BLaER1 (cell line): ENCODE measurements around the gene FAM174C.

Source experiments
- H3K27ac ChIP-seq: shearing (Covaris generic); formaldehyde crosslinking; 2 replicates; pipeline ENCODE4 v1.8.1; 2022
- H3K27me3 ChIP-seq: shearing (Covaris generic); formaldehyde crosslinking; 2 replicates; pipeline ENCODE4 v1.8.1; 2022
- H3K36me3 ChIP-seq: shearing (Covaris generic); formaldehyde crosslinking; 2 replicates; pipeline ENCODE4 v1.8.1; 2022
- H3K4me1 ChIP-seq: shearing (Covaris generic); formaldehyde crosslinking; 2 replicates; pipeline ENCODE4 v1.8.1; 2022
- H3K4me2 ChIP-seq: shearing (Covaris generic); formaldehyde crosslinking; 2 replicates; pipeline ENCODE4 v1.8.1; 2022
- H3K4me3 ChIP-seq: shearing (Covaris generic); formaldehyde crosslinking; 2 replicates; pipeline ENCODE4 v1.8.1; 2022
- H3K9ac ChIP-seq: shearing (Covaris generic); formaldehyde crosslinking; 2 replicates; pipeline ENCODE4 v1.8.1; 2022
- H3K9me3 ChIP-seq: shearing (Covaris generic); formaldehyde crosslinking; 2 replicates; pipeline ENCODE4 v1.8.1; 2022
- H4K20me1 ChIP-seq: shearing (Covaris generic); formaldehyde crosslinking; 2 replicates; pipeline ENCODE4 v1.8.1; 2022
- Cebpa-rat ChIP-seq: shearing (Covaris generic); IDR thresholded peaks from 2 replicates; pipeline ENCODE4 v1.8.1; 2022

The FAM174C gene

GRCh38 chr19:1237027-1237659 lies 38.2 kb upstream of the FAM174C start:
- no peaks in the 10 kb centered on the region for H3K9me3 ChIP-seq
- peaks cover 48% of the 10 kb centered on the region for H3K4me1 ChIP-seq
- TF ChIP-seq Cebpa-rat = no peak
- H3K27ac ChIP-seq = peak overlapping the region; percentile 18; the same call in 1 of the 2 replicates
- no peaks in the 10 kb centered on the region for H3K36me3 ChIP-seq
- peaks cover 54% of the 10 kb centered on the region for H3K27me3 ChIP-seq
- peak overlapping the region; percentile 78 for H3K4me3 ChIP-seq
- H3K9ac ChIP-seq = peak overlapping the region; percentile 75
- H3K4me2 ChIP-seq = peak overlapping the region; percentile 100
- peaks cover 28% of the 10 kb centered on the region for H4K20me1 ChIP-seq

- H3K4me1 ChIP-seq = peaks cover 50% of the 10 kb centered on the region
- H3K27ac ChIP-seq = peak within 1 kb of the TSS; percentile 18; the same call in 1 of the 2 replicates
- H3K4me3 ChIP-seq = peak within 1 kb of the TSS; percentile 78
- peaks cover 35% of the 10 kb centered on the region for H4K20me1 ChIP-seq
- H3K9ac ChIP-seq = peak within 1 kb of the TSS; percentile 75
- H3K4me2 ChIP-seq = peak within 1 kb of the TSS; percentile 100
- no peaks in the 10 kb centered on the region for H3K36me3 ChIP-seq
- no peaks in the 10 kb centered on the region for H3K9me3 ChIP-seq
- peaks cover 54% of the 10 kb centered on the region for H3K27me3 ChIP-seq
- no peak for TF ChIP-seq Cebpa-rat
Measured at GRCh38 chr19:1237754-1238368, 37.5 kb upstream of the FAM174C start, which contains the start of gene CBARP. Gene CBARP, minus strand, starts transcription at chr19:1238005. Its CDS starts 1,905 bp downstream, at chr19:1236100.

GRCh38 chr19:1238369-1239303 lies 36.7 kb upstream of the FAM174C start:
- Histone ChIP-seq H3K4me3 (peak overlapping the region; percentile 78), H3K9ac (no peak overlapping the region), H3K4me1 (peaks cover 58% of the 10 kb centered on the region), H3K27ac (no peak overlapping the region), H3K9me3 (no peaks in the 10 kb centered on the region), H3K4me2 (peak overlapping the region; percentile 100), H4K20me1 (peaks cover 35% of the 10 kb centered on the region), H3K27me3 (peaks cover 54% of the 10 kb centered on the region), H3K36me3 (peaks cover 6% of the 10 kb centered on the region; the same call in 1 of the 2 replicates)
- TF ChIP-seq Cebpa-rat = no peak

- H4K20me1 ChIP-seq = peaks cover 42% of the 10 kb centered on the region
- peaks cover 66% of the 10 kb centered on the region for H3K4me1 ChIP-seq
- H3K36me3 ChIP-seq = peaks cover 13% of the 10 kb centered on the region; the same call in 1 of the 2 replicates
- no peak overlapping the region for H3K9ac ChIP-seq
- peaks cover 54% of the 10 kb centered on the region for H3K27me3 ChIP-seq
- H3K27ac ChIP-seq = no peak overlapping the region
- TF ChIP-seq Cebpa-rat = no peak
- H3K4me2 ChIP-seq = peak overlapping the region; percentile 98
- H3K9me3 ChIP-seq = no peaks in the 10 kb centered on the region
- peak overlapping the region; percentile 95; the same call in 1 of the 2 replicates for H3K4me3 ChIP-seq
Measured at GRCh38 chr19:1239420-1239795, 35.9 kb upstream of the FAM174C start.

GRCh38 chr19:1239796-1240737 lies 35.3 kb upstream of the FAM174C start:
- no peaks in the 10 kb centered on the region for H3K9me3 ChIP-seq
- peaks cover 49% of the 10 kb centered on the region for H3K27me3 ChIP-seq
- peaks cover 13% of the 10 kb centered on the region; the same call in 1 of the 2 replicates for H3K36me3 ChIP-seq
- no peak overlapping the region for H3K27ac ChIP-seq
- peaks cover 46% of the 10 kb centered on the region for H4K20me1 ChIP-seq
- peak overlapping the region; percentile 95 for H3K4me3 ChIP-seq
- TF ChIP-seq Cebpa-rat = no peak
- peak overlapping the region; percentile 98 for H3K4me2 ChIP-seq
- H3K4me1 ChIP-seq = peaks cover 73% of the 10 kb centered on the region
- H3K9ac ChIP-seq = peak overlapping the region; percentile 50; the same call in 1 of the 2 replicates

GRCh38 chr19:1240925-1241324 lies 34.4 kb upstream of the FAM174C start:
- peaks cover 81% of the 10 kb centered on the region for H3K4me1 ChIP-seq
- no peaks in the 10 kb centered on the region for H3K9me3 ChIP-seq
- H3K4me3 ChIP-seq = peak overlapping the region; percentile 95
- H3K27ac ChIP-seq = peak overlapping the region; percentile 95; the same call in 1 of the 2 replicates
- no peak for TF ChIP-seq Cebpa-rat
- H3K36me3 ChIP-seq = peaks cover 13% of the 10 kb centered on the region; the same call in 1 of the 2 replicates
- H3K9ac ChIP-seq = peak overlapping the region; percentile 95; the same call in 1 of the 2 replicates
- peaks cover 42% of the 10 kb centered on the region for H4K20me1 ChIP-seq
- peak overlapping the region; percentile 98 for H3K4me2 ChIP-seq
- H3K27me3 ChIP-seq = peaks cover 41% of the 10 kb centered on the region

- H3K9ac ChIP-seq = peak within 1 kb of the TSS; percentile 95
- peak within 1 kb of the TSS; percentile 95 for H3K4me3 ChIP-seq
- peak within 1 kb of the TSS; percentile 98 for H3K4me2 ChIP-seq
- no peak for TF ChIP-seq Cebpa-rat
- H3K4me1 ChIP-seq = peaks cover 82% of the 10 kb centered on the region
- peaks cover 13% of the 10 kb centered on the region; the same call in 1 of the 2 replicates for H3K36me3 ChIP-seq
- H3K9me3 ChIP-seq = no peaks in the 10 kb centered on the region
- peak within 1 kb of the TSS; percentile 95 for H3K27ac ChIP-seq
- peaks cover 35% of the 10 kb centered on the region for H3K27me3 ChIP-seq
- H4K20me1 ChIP-seq = peaks cover 42% of the 10 kb centered on the region
Measured at GRCh38 chr19:1241417-1242095, 33.8 kb upstream of the FAM174C start, which contains the start of gene ATP5F1D. Gene ATP5F1D, plus strand, starts transcription at chr19:1241751. Its CDS starts 100 bp downstream, at chr19:1241851.
